ENCODE results near the gene TGFA. TPM values are rescaled to one million over a fixed set of nuclear protein-coding genes. Genes with fewer than 3 reads are reported as not detected.

The TGFA gene
- total and polyA plus RNA-seq, 2 experiments from 2014 or later: 2.6 to 5.6 TPM

DNA sequence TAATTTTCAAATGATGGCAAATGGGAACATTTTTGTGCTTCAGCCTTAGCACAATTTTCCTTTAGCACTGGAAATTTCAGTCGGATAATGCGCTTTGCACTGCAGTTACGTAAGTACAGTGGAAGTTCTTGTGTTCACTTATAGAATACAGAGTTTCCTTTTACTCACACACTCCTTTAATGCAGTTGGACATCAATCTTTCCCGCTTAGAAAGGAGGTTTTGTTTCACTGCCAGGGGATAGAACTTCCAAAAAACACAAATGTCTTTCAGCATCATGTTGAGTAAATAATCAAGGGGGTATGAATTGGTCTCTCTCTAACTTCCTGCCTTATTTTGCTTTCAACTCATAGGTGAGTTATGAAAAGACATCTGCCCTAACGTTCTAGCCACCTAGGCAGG lies 63.2 kb downstream of the TGFA start:
- TF ChIP-seq EZH2 (IDR thresholded peaks at IDR 0.05; ENCODE audit: borderline replicate concordance) (no peak), EZH2phosphoT487 (IDR thresholded peaks at IDR 0.05; ENCODE audit: low read depth, severe bottlenecking, unreplicated experiment) (no peak)
- TF ChIP-seq, protein P1, sequence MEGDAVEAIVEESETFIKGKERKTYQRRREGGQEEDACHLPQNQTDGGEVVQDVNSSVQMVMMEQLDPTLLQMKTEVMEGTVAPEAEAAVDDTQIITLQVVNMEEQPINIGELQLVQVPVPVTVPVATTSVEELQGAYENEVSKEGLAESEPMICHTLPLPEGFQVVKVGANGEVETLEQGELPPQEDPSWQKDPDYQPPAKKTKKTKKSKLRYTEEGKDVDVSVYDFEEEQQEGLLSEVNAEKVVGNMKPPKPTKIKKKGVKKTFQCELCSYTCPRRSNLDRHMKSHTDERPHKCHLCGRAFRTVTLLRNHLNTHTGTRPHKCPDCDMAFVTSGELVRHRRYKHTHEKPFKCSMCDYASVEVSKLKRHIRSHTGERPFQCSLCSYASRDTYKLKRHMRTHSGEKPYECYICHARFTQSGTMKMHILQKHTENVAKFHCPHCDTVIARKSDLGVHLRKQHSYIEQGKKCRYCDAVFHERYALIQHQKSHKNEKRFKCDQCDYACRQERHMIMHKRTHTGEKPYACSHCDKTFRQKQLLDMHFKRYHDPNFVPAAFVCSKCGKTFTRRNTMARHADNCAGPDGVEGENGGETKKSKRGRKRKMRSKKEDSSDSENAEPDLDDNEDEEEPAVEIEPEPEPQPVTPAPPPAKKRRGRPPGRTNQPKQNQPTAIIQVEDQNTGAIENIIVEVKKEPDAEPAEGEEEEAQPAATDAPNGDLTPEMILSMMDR (IDR thresholded peaks at IDR 0.05; ENCODE audit: poor library complexity): no peak
- 89% methylated on average over 5 of the region's 5 CpGs for WGBS (ENCODE audit: low lambda C conversion rate, missing lambda C conversion rate)
- no peak for DNase-seq (ENCODE audit: low spot score)
- no peak overlapping the region for H2AFZ ChIP-seq
- no peaks in the 10 kb centered on the region for H3K4me1 ChIP-seq (ENCODE audit: insufficient read depth)
- H3K79me2 ChIP-seq: no peaks in the 10 kb centered on the region
- no peak overlapping the region for H3K4me2 ChIP-seq
- H3K27ac ChIP-seq: no peak overlapping the region
- no peak overlapping the region for H3K4me3 ChIP-seq
- no peaks in the 10 kb centered on the region for H4K20me1 ChIP-seq (ENCODE audit: insufficient read depth, poor library complexity, severe bottlenecking)
- no peaks in the 10 kb centered on the region for H3K36me3 ChIP-seq (replicated peaks; ENCODE audit: insufficient read depth, low read depth)
- no peaks in the 10 kb centered on the region for H3K27me3 ChIP-seq
- no peaks in the 10 kb centered on the region for H3K9me2 ChIP-seq (replicated peaks; ENCODE audit: insufficient read depth)
- no peaks in the 10 kb centered on the region for H3K9me3 ChIP-seq (ENCODE audit: low read depth)

GRCh38 chr2:70489165-70489564 lies 64.5 kb downstream of the TGFA start:
- H3K79me2 ChIP-seq: no peaks in the 10 kb centered on the region
- no peaks in the 10 kb centered on the region for H3K9me2 ChIP-seq (replicated peaks; ENCODE audit: insufficient read depth)
- H3K9me3 ChIP-seq (ENCODE audit: low read depth): no peaks in the 10 kb centered on the region
- TF ChIP-seq EZH2phosphoT487 (IDR thresholded peaks at IDR 0.05; ENCODE audit: low read depth, severe bottlenecking, unreplicated experiment): no peak
- no peak for TF ChIP-seq EZH2 (IDR thresholded peaks at IDR 0.05; ENCODE audit: borderline replicate concordance)
- TF ChIP-seq, protein P1 (IDR thresholded peaks at IDR 0.05; ENCODE audit: poor library complexity): no peak
- no peak overlapping the region for H3K27ac ChIP-seq
- H3K4me2 ChIP-seq: no peak overlapping the region
- H3K36me3 ChIP-seq (replicated peaks; ENCODE audit: insufficient read depth, low read depth): no peaks in the 10 kb centered on the region
- no peaks in the 10 kb centered on the region for H4K20me1 ChIP-seq (ENCODE audit: insufficient read depth, poor library complexity, severe bottlenecking)
- H2AFZ ChIP-seq: no peak overlapping the region
- no peak overlapping the region for H3K4me3 ChIP-seq
- H3K4me1 ChIP-seq (ENCODE audit: insufficient read depth): no peaks in the 10 kb centered on the region
- 73% methylated on average over 10 of the region's 10 CpGs for WGBS (ENCODE audit: low lambda C conversion rate, missing lambda C conversion rate)
- no peak for DNase-seq (ENCODE audit: low spot score)
- H3K27me3 ChIP-seq: peaks cover 4% of the 10 kb centered on the region

- Histone ChIP-seq H3K4me3 (no peak overlapping the region), H3K79me2 (no peaks in the 10 kb centered on the region), H3K36me3 (replicated peaks; ENCODE audit: insufficient read depth, low read depth) (no peaks in the 10 kb centered on the region), H3K4me1 (ENCODE audit: insufficient read depth) (no peaks in the 10 kb centered on the region), H3K9me3 (ENCODE audit: low read depth) (no peaks in the 10 kb centered on the region), H3K4me2 (no peak overlapping the region), H3K9me2 (replicated peaks; ENCODE audit: insufficient read depth) (no peaks in the 10 kb centered on the region), H2AFZ (no peak overlapping the region), H4K20me1 (ENCODE audit: insufficient read depth, poor library complexity, severe bottlenecking) (no peaks in the 10 kb centered on the region), H3K27me3 (peaks cover 13% of the 10 kb centered on the region), H3K27ac (no peak overlapping the region)
- 56% methylated on average over 1 of the region's 1 CpG for WGBS (ENCODE audit: low lambda C conversion rate, missing lambda C conversion rate)
- DNase-seq (ENCODE audit: low spot score): no peak
- TF ChIP-seq EZH2phosphoT487 (IDR thresholded peaks at IDR 0.05; ENCODE audit: low read depth, severe bottlenecking, unreplicated experiment) (no peak), EZH2 (IDR thresholded peaks at IDR 0.05; ENCODE audit: borderline replicate concordance) (no peak)
- TF ChIP-seq, protein P1 (IDR thresholded peaks at IDR 0.05; ENCODE audit: poor library complexity): no peak
Observed at GRCh38 chr2:70484086-70484485, 69.5 kb downstream of the TGFA start.

- Histone ChIP-seq H3K27me3 (peaks cover 13% of the 10 kb centered on the region), H3K27ac (no peak overlapping the region), H3K79me2 (no peaks in the 10 kb centered on the region), H4K20me1 (ENCODE audit: insufficient read depth, poor library complexity, severe bottlenecking) (no peaks in the 10 kb centered on the region), H3K9me3 (ENCODE audit: low read depth) (no peaks in the 10 kb centered on the region), H2AFZ (no peak overlapping the region), H3K4me3 (no peak overlapping the region), H3K9me2 (replicated peaks; ENCODE audit: insufficient read depth) (no peaks in the 10 kb centered on the region), H3K36me3 (replicated peaks; ENCODE audit: insufficient read depth, low read depth) (no peaks in the 10 kb centered on the region), H3K4me1 (ENCODE audit: insufficient read depth) (no peaks in the 10 kb centered on the region), H3K4me2 (no peak overlapping the region)
- no peak for DNase-seq (ENCODE audit: low spot score)
- TF ChIP-seq, protein P1 (IDR thresholded peaks at IDR 0.05; ENCODE audit: poor library complexity): no peak
- TF ChIP-seq EZH2phosphoT487 (IDR thresholded peaks at IDR 0.05; ENCODE audit: low read depth, severe bottlenecking, unreplicated experiment) (no peak), EZH2 (IDR thresholded peaks at IDR 0.05; ENCODE audit: borderline replicate concordance) (no peak)
Observed at GRCh38 chr2:70482401-70482800, 71.2 kb downstream of the TGFA start.

Data from hepatocyte (in vitro differentiated cells).